ENCODE results near the gene OR2Y1.
"Not testable (repeated sequence)": the region's sequence is repeated elsewhere in the genome, so short reads cannot be mapped to it uniquely, and the experiment has no call there.

Gene OR2Y1

DNA sequence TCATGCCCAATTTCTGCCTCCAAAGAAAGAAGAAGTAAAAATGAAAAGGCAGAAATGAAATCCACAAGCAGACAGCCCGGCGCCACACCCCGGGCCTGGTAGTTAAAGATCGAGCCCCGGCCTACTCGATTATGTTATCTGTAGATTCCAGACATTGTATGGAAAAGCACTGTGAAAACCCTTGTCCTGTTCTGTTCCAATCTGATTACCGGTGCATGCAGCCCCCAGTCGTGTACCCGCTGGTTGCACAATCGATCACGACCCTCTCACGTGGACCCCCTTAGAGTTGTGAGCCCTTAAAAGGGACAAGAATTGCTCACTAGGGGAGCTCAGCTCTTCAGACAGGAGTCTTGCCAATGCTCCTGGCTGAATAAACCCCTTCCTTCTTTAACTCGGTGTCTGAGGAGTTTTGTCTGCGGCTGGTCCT lies 42.1 kb upstream of the OR2Y1 start:
- not testable (repeated sequence) for H3K36me3 ChIP-seq (ENCODE audit: control insufficient read depth, insufficient read depth, low read length); H3K9me3 ChIP-seq (ENCODE audit: control insufficient read depth, insufficient read depth, low read length); H3K9ac ChIP-seq (ENCODE audit: low read depth, low read length); H3K27me3 ChIP-seq (ENCODE audit: control insufficient read depth, insufficient read depth, low read length); H3K4me3 ChIP-seq (ENCODE audit: low read depth, low read length); H3K27ac ChIP-seq (ENCODE audit: low read depth, low read length)
- H3K4me1 ChIP-seq (ENCODE audit: control insufficient read depth, insufficient read depth, low read length) = peaks cover 26% of the 10 kb centered on the region

DNA sequence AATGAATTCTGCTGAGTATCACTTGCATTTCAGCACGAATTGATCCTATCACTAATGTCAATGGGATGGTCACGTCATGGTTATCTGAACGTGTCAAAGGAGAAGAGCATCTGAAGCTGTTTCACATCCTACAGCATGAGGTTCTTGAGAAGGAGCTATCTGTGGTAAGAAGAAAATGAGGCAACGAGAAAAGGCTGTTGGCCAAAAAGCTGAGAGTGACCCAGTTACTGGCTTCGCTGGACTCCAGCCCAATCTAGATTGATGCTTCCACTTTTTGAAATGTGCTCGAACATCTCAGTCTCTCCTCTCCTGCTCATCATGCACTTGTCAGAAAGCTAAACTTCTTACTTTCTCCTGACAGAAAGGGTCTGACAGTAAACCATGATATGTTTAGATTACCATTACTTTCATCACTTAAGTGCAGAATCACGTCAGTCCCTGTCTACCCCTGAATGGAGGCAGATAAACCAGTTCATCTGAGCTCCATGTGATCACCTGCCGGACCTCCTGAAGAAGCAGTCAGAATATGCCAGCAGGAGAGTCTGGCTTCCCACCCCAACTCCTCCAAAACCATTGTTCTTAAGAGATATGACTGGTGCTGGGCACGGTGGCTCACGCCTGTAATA lies 40.2 kb upstream of the OR2Y1 start:
- no peak overlapping the region for H3K4me3 ChIP-seq (ENCODE audit: low read depth, low read length)
- H3K9ac ChIP-seq (ENCODE audit: low read depth, low read length) = no peak overlapping the region
- no peaks in the 10 kb centered on the region for H3K36me3 ChIP-seq (ENCODE audit: control insufficient read depth, insufficient read depth, low read length)
- H3K27me3 ChIP-seq (ENCODE audit: control insufficient read depth, insufficient read depth, low read length) = no peaks in the 10 kb centered on the region
- no peak overlapping the region for H3K27ac ChIP-seq (ENCODE audit: low read depth, low read length)
- H3K9me3 ChIP-seq (ENCODE audit: control insufficient read depth, insufficient read depth, low read length) = peaks cover 3% of the 10 kb centered on the region; the same call in 1 of the 2 replicates
- peaks cover 8% of the 10 kb centered on the region for H3K4me1 ChIP-seq (ENCODE audit: control insufficient read depth, insufficient read depth, low read length)

DNA sequence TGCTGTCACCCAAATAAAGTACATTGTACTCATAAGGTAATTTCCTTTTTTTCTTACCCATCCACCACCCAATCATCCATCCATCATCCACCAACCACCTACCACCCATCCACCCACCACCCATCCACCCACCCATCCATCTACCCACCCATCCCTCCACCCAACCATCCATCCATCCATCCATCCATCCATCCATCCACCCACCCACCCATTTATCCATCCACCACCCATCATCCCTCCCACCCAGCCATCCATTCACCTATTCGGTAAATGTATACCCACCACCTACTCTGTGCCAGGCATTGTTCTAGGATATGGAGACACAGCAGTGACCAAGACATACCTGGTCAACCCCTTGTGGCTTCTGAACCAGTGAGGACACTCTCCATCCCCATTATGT lies 37.6 kb upstream of the OR2Y1 start:
- Histone ChIP-seq H3K36me3 (ENCODE audit: control insufficient read depth, insufficient read depth, low read length) (no peaks in the 10 kb centered on the region), H3K4me1 (ENCODE audit: control insufficient read depth, insufficient read depth, low read length) (no peaks in the 10 kb centered on the region), H3K9ac (ENCODE audit: low read depth, low read length) (no peak overlapping the region), H3K4me3 (ENCODE audit: low read depth, low read length) (no peak overlapping the region), H3K27ac (ENCODE audit: low read depth, low read length) (no peak overlapping the region), H3K27me3 (ENCODE audit: control insufficient read depth, insufficient read depth, low read length) (no peaks in the 10 kb centered on the region), H3K9me3 (ENCODE audit: control insufficient read depth, insufficient read depth, low read length) (peaks cover 16% of the 10 kb centered on the region; the same call in 1 of the 2 replicates)

DNA sequence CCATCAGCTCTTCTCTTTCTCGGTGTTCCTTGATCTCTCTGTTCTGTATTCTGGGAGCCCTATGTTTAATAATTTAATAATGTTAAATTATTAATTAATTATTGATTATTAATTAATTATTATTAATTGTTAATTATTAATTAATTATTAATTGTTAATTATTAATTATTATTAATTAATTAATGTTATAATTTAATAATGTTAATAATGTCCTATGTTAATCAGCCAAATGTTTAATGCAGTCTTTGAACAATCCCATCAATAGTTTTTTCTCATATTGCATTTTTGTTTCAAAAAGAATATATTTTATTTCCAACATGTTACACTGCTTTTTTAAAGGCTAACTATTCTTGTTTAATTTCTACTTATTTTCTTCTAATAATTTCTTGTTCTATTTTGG lies 36.5 kb upstream of the OR2Y1 start:
- Histone ChIP-seq H3K9me3 (ENCODE audit: control insufficient read depth, insufficient read depth, low read length) (peaks cover 23% of the 10 kb centered on the region), H3K27me3 (ENCODE audit: control insufficient read depth, insufficient read depth, low read length) (no peaks in the 10 kb centered on the region), H3K9ac (ENCODE audit: low read depth, low read length) (no peak overlapping the region), H3K27ac (ENCODE audit: low read depth, low read length) (no peak overlapping the region), H3K4me3 (ENCODE audit: low read depth, low read length) (no peak overlapping the region), H3K4me1 (ENCODE audit: control insufficient read depth, insufficient read depth, low read length) (no peaks in the 10 kb centered on the region), H3K36me3 (ENCODE audit: control insufficient read depth, insufficient read depth, low read length) (no peaks in the 10 kb centered on the region)

DNA sequence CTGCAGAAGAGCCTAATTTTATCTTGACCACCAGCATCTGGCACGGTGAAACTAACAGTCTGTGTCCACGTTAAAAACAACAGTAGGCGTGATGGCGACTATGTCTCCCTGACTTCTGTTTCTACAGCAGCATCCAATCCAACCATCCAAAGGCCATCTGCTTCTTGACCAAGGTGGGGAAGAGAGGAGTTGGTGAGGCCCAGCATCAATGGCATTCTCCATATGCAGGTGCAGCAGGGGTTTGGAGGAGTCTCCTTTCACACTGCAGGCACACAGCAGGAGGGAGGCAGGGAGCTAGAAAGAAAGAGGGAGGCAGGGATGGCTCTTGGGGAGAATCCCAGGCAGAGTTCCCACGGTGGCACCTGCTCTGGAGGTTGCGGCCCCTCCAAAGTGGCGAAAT lies 35.8 kb upstream of the OR2Y1 start:
- H3K27ac ChIP-seq (ENCODE audit: low read depth, low read length) = no peak overlapping the region
- no peaks in the 10 kb centered on the region for H3K4me1 ChIP-seq (ENCODE audit: control insufficient read depth, insufficient read depth, low read length)
- H3K36me3 ChIP-seq (ENCODE audit: control insufficient read depth, insufficient read depth, low read length) = no peaks in the 10 kb centered on the region
- peaks cover 23% of the 10 kb centered on the region for H3K9me3 ChIP-seq (ENCODE audit: control insufficient read depth, insufficient read depth, low read length)
- no peak overlapping the region for H3K4me3 ChIP-seq (ENCODE audit: low read depth, low read length)
- H3K27me3 ChIP-seq (ENCODE audit: control insufficient read depth, insufficient read depth, low read length) = no peaks in the 10 kb centered on the region
- no peak overlapping the region for H3K9ac ChIP-seq (ENCODE audit: low read depth, low read length)

DNA sequence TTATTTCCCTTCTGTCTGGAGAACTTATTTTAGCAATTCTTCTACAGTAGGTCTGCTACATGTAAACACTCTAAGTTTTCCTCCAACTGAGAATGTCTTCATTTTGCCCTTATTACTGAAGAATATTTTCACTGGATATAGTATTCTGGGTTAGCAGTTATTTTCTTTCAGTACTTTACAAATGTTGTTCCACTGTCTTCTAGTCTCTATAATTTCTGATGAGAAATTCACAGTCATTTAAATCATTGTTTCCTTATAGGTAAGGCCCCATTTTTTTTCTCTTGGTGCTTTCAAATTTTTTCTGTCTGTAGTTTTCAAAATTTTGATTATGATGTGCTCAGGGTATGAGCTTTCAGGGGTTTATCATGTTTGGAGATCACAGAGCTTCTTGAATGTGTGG lies 32.0 kb upstream of the OR2Y1 start:
- peaks cover 26% of the 10 kb centered on the region for H3K9me3 ChIP-seq (ENCODE audit: control insufficient read depth, insufficient read depth, low read length)
- no peak overlapping the region for H3K9ac ChIP-seq (ENCODE audit: low read depth, low read length)
- H3K27me3 ChIP-seq (ENCODE audit: control insufficient read depth, insufficient read depth, low read length) = no peaks in the 10 kb centered on the region
- H3K36me3 ChIP-seq (ENCODE audit: control insufficient read depth, insufficient read depth, low read length) = no peaks in the 10 kb centered on the region
- H3K4me3 ChIP-seq (ENCODE audit: low read depth, low read length) = no peak overlapping the region
- no peak overlapping the region for H3K27ac ChIP-seq (ENCODE audit: low read depth, low read length)
- no peaks in the 10 kb centered on the region for H3K4me1 ChIP-seq (ENCODE audit: control insufficient read depth, insufficient read depth, low read length)

DNA sequence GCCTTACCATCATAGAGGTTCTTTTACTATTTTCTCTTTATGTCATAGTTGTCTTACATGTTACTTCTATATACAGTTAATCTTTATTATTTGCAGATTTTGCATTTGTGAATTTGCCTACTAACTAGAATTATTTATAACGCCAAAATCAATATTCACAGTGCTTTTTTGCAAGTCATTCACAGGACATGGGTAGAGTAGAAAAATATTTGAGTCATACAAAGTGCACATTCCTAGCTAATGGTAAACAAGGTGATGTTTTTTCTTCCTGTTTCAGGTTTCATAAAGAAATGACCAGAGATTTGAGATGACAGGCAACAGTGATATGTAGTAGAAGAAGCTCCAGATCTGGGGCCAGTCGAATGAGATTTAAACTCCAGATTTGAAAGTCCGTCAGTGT lies 30.0 kb upstream of the OR2Y1 start:
- Histone ChIP-seq H3K9me3 (ENCODE audit: control insufficient read depth, insufficient read depth, low read length) (peaks cover 26% of the 10 kb centered on the region), H3K4me3 (ENCODE audit: low read depth, low read length) (no peak overlapping the region; the same call in 1 of the 2 replicates), H3K27ac (ENCODE audit: low read depth, low read length) (no peak overlapping the region), H3K9ac (ENCODE audit: low read depth, low read length) (no peak overlapping the region), H3K27me3 (ENCODE audit: control insufficient read depth, insufficient read depth, low read length) (no peaks in the 10 kb centered on the region), H3K36me3 (ENCODE audit: control insufficient read depth, insufficient read depth, low read length) (no peaks in the 10 kb centered on the region), H3K4me1 (ENCODE audit: control insufficient read depth, insufficient read depth, low read length) (no peaks in the 10 kb centered on the region)

DNA sequence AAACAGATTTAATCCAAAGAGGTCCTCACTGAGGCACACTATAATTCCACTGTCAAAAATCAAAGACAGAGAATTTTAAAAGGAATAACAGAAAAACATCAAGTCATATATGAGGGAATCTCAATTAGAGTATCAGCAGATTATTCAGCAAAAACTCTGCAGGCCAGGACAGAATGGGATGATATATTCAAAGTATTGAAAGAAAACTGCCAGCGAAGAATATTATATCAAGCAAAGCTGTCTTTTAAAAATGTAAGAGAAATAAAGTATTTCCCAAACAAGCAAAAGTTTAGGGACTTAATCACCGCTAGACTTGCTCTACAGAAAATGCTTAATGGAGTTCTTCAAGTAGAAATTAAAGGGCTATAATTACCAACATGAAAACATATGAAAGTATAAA lies 15.7 kb upstream of the OR2Y1 start:
- H3K9ac ChIP-seq (ENCODE audit: low read depth, low read length) = no peak overlapping the region
- H3K27ac ChIP-seq (ENCODE audit: low read depth, low read length) = no peak overlapping the region
- H3K27me3 ChIP-seq (ENCODE audit: control insufficient read depth, insufficient read depth, low read length) = no peaks in the 10 kb centered on the region
- no peaks in the 10 kb centered on the region for H3K36me3 ChIP-seq (ENCODE audit: control insufficient read depth, insufficient read depth, low read length)
- H3K4me1 ChIP-seq (ENCODE audit: control insufficient read depth, insufficient read depth, low read length) = no peaks in the 10 kb centered on the region
- no peak overlapping the region for H3K4me3 ChIP-seq (ENCODE audit: low read depth, low read length)
- H3K9me3 ChIP-seq (ENCODE audit: control insufficient read depth, insufficient read depth, low read length) = no peaks in the 10 kb centered on the region

DNA sequence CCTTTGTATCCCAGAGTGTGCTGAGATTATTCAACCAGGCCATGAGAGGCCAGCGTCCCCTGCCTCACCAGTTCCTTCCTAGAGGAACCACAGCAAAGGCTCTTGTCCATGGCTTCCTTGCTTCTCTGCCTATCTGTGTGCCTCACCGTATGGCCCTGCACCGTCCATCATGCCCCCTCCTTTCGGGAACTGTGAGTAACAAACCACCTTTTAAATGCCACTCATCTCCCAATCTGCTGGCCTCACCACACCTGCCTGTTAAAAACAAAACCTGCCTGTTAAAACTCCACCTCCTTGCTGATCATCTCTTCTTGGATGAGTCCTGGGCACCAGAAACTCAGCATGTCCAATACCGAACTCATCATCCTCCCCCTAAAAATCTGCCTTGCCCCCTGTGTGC lies 4.4 kb upstream of the OR2Y1 start:
- Histone ChIP-seq H3K27ac (ENCODE audit: low read depth, low read length) (no peak overlapping the region), H3K9me3 (ENCODE audit: control insufficient read depth, insufficient read depth, low read length) (no peaks in the 10 kb centered on the region), H3K9ac (ENCODE audit: low read depth, low read length) (no peak overlapping the region), H3K4me1 (ENCODE audit: control insufficient read depth, insufficient read depth, low read length) (no peaks in the 10 kb centered on the region), H3K36me3 (ENCODE audit: control insufficient read depth, insufficient read depth, low read length) (no peaks in the 10 kb centered on the region), H3K27me3 (ENCODE audit: control insufficient read depth, insufficient read depth, low read length) (no peaks in the 10 kb centered on the region), H3K4me3 (ENCODE audit: low read depth, low read length) (no peak overlapping the region)

DNA sequence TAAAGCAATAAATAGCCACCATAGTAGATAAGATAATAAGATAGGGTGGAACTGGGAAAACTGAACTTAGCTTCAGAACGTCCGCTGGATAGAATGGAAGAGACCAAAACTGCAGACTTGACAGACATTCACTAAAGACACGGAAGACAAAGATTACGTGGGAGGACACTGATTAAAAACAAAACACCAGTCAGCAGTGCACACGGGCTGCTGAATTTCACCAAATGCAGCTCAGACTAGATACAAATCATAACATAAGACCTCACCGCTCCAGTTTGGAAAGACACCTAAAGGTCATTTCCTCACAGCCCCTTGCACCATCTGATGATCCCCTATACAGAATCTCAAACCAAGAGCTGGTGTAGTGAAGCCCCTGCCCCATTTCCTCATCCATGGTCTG lies 2.9 kb upstream of the OR2Y1 start:
- Histone ChIP-seq H3K27ac (ENCODE audit: low read depth, low read length) (no peak overlapping the region), H3K9ac (ENCODE audit: low read depth, low read length) (no peak overlapping the region), H3K9me3 (ENCODE audit: control insufficient read depth, insufficient read depth, low read length) (no peaks in the 10 kb centered on the region), H3K36me3 (ENCODE audit: control insufficient read depth, insufficient read depth, low read length) (no peaks in the 10 kb centered on the region), H3K4me3 (ENCODE audit: low read depth, low read length) (no peak overlapping the region), H3K27me3 (ENCODE audit: control insufficient read depth, insufficient read depth, low read length) (no peaks in the 10 kb centered on the region), H3K4me1 (ENCODE audit: control insufficient read depth, insufficient read depth, low read length) (no peaks in the 10 kb centered on the region)

DNA sequence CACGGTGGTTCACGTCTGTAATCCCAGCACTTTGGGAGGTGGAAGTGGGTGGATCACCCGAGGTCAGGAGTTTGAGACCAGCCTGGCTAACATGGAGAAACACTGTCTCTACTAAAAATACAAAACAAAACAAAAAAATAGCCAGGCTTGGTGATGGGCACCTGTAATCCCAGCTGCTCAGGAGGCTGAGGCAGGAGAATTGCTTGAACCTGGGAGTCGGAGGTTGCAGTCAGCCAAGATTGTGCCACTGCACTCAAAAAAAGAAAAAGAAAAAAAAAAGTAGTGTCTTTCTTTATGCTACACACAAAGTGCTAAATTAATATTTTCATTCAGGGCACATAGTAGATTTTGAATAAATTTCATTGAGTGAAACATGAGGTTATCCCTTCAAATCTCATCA lies 1.1 kb upstream of the OR2Y1 start:
- H3K27ac ChIP-seq (ENCODE audit: low read depth, low read length); H3K9me3 ChIP-seq (ENCODE audit: control insufficient read depth, insufficient read depth, low read length); H3K4me3 ChIP-seq (ENCODE audit: low read depth, low read length); H3K36me3 ChIP-seq (ENCODE audit: control insufficient read depth, insufficient read depth, low read length); H3K4me1 ChIP-seq (ENCODE audit: control insufficient read depth, insufficient read depth, low read length); H3K9ac ChIP-seq (ENCODE audit: low read depth, low read length); H3K27me3 ChIP-seq (ENCODE audit: control insufficient read depth, insufficient read depth, low read length): not testable (repeated sequence)

DNA sequence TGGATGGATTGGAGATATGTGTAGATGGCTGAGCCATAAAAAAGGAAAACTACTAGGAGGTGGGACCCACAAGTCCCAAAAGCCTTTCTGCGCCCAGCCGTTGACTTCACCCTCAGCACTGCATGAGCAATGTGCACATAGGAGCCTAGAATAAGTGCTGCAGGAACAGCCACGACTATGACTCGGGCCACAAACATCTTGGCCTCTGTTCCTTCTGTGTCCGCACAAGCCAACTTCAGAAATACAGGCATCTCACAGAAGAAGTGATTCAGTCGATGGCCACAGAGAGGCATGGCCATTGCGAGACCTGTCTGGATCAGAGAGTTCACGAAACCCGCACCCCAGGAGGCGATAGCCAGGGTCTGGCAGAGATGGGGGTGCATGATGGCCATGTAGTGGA lies 587 bp downstream of the OR2Y1 start:
- no peaks in the 10 kb centered on the region for H3K4me1 ChIP-seq (ENCODE audit: control insufficient read depth, insufficient read depth, low read length)
- H3K9ac ChIP-seq (ENCODE audit: low read depth, low read length) = no peak overlapping the region
- no peaks in the 10 kb centered on the region for H3K9me3 ChIP-seq (ENCODE audit: control insufficient read depth, insufficient read depth, low read length)
- no peaks in the 10 kb centered on the region for H3K36me3 ChIP-seq (ENCODE audit: control insufficient read depth, insufficient read depth, low read length)
- no peak overlapping the region for H3K27ac ChIP-seq (ENCODE audit: low read depth, low read length)
- H3K4me3 ChIP-seq (ENCODE audit: low read depth, low read length) = no peak overlapping the region
- H3K27me3 ChIP-seq (ENCODE audit: control insufficient read depth, insufficient read depth, low read length) = no peaks in the 10 kb centered on the region

All from HUES48 (cell line).